ENCODE data around the gene PGGHG.

DNA sequence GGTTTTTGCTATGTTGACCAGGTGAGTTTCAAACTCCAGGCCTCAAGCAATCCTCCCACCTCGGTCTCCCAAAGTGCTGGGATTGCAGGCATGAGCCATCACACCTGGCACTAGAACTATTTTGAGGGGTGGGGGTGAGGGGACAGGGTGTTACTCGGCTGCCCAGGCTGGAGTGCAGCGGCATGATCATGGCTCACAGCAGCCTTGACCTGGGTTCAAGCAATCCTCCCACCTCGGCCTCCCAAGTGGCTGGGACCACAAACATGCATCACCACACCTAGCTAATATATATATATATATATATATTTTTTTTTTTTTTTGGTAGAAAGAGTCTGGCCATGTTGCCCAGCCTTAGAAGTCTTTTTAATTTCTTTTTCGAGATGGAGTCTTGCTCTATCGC lies 48.8 kb downstream of the PGGHG start:
- TF ChIP-seq, protein P1, sequence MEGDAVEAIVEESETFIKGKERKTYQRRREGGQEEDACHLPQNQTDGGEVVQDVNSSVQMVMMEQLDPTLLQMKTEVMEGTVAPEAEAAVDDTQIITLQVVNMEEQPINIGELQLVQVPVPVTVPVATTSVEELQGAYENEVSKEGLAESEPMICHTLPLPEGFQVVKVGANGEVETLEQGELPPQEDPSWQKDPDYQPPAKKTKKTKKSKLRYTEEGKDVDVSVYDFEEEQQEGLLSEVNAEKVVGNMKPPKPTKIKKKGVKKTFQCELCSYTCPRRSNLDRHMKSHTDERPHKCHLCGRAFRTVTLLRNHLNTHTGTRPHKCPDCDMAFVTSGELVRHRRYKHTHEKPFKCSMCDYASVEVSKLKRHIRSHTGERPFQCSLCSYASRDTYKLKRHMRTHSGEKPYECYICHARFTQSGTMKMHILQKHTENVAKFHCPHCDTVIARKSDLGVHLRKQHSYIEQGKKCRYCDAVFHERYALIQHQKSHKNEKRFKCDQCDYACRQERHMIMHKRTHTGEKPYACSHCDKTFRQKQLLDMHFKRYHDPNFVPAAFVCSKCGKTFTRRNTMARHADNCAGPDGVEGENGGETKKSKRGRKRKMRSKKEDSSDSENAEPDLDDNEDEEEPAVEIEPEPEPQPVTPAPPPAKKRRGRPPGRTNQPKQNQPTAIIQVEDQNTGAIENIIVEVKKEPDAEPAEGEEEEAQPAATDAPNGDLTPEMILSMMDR (IDR thresholded peaks at IDR 0.05 in 8 of 11, conservative IDR thresholded peaks at IDR 0.05 in 3 of 11), result no peak
- TF ChIP-seq POLR2AphosphoS5 (IDR thresholded peaks at IDR 0.05), result no peak
- TF ChIP-seq POLR2A (IDR thresholded peaks at IDR 0.05), result no peak

Measured in spleen (tissue), 7 donors.